Stimulated activated naive CD4-positive, alpha-beta T cell (primary cell): ENCODE measurements around the gene PRKAG2.

ENCODE experiments used
- DNase-seq, 6 experiments: peaks; one replicate each; lab custom pipeline; 2025; lab: John Stamatoyannopoulos, UW

Gene PRKAG2

DNA sequence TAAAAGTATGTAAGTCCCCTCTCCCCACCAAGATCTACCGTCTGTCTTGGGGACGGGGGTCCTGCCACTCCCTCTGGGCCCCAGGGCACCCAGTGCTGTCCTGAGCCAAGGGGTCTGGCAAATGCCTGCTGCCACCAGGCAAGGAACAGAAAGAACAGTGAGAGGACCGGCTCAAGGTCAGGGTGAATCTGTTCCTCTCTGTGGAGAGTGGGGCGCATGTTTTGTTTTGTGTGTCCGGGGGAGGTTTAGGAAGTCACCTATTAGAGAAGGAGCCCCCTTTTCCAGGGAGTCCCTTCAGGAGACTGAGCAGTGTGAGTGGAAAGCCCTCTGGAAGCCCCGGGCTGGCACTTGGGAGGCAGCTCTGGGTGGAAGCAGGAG is 198.7 kb downstream of the PRKAG2 start:
- DNase-seq = no peak

GRCh38 chr7:151677581-151678226 is 199.2 kb downstream of the PRKAG2 start:
- DNase-seq = no peak

- DNase-seq = no peak
Observed at GRCh38 chr7:151676759-151677158, 200.2 kb downstream of the PRKAG2 start.

GRCh38 chr7:151675196-151675920 is 201.6 kb downstream of the PRKAG2 start:
- no peak for DNase-seq

- DNase-seq = no peak
Observed at GRCh38 chr7:151674161-151674920, 202.6 kb downstream of the PRKAG2 start.

DNA sequence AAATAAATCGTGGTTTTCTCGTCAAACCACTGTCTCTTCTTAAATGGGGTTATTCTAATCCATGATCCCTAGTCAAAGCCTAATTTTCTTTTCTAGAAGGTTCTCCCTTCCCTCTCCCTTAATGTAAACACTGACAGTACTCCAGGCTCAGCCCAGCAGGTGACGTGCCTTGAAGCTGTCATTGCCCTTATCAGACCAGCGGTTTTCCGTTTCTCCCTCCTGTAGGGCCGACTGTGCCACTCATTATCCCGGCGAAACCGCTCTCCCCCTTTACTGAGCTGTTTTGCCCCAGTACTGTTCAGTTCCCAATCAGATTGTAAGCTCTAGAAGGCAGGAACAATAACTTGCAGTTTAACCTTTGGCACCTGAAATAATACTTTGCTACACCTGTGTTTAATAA is 203.7 kb downstream of the PRKAG2 start:
- DNase-seq = no peak

GRCh38 chr7:151672716-151673115 is 204.2 kb downstream of the PRKAG2 start:
- no peak for DNase-seq

GRCh38 chr7:151671514-151671913 is 205.4 kb downstream of the PRKAG2 start:
- DNase-seq = no peak

- DNase-seq = no peak
Observed at GRCh38 chr7:151669762-151670161, 207.2 kb downstream of the PRKAG2 start.

DNA sequence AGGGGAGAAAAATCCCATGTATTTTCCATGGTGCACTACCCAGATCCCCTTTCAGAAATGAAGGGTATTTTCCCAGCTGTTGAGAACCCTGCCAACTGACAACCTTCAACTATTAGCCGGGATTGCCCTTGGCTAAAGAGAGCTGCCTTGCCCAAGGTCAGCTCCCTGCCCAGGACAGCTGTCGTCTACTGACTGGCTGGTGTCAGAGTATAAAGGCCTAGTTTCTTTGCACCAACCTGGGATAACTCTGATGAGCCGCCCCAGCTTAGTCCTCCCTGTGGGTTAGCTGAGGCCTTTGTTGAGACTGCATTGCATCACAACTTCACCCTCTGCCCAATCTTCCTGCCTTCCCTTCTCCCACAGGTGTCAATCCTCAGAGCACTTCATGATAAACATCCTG is 210.0 kb downstream of the PRKAG2 start:
- DNase-seq = no peak

DNA sequence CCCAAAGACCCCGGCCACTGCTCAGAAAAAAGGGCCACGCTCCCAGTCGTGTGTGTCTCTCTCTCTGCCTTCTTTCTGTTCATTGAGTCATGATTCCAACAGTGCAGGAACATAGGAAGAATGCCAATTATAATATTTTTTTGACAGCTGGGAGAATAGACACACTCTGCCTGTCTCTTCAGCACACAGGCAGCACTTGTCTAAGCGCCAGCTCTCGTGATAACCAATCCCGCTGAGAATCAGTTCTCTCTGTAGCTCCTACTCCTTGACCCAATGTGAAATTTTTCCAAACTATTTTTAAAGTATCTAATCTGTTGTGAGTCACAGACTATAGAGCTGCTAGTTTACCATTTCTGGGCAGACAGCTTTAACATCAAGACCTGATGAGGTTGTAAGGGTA is 211.5 kb downstream of the PRKAG2 start:
- DNase-seq = no peak

GRCh38 chr7:151664268-151664667 is 212.6 kb downstream of the PRKAG2 start:
- no peak for DNase-seq

DNA sequence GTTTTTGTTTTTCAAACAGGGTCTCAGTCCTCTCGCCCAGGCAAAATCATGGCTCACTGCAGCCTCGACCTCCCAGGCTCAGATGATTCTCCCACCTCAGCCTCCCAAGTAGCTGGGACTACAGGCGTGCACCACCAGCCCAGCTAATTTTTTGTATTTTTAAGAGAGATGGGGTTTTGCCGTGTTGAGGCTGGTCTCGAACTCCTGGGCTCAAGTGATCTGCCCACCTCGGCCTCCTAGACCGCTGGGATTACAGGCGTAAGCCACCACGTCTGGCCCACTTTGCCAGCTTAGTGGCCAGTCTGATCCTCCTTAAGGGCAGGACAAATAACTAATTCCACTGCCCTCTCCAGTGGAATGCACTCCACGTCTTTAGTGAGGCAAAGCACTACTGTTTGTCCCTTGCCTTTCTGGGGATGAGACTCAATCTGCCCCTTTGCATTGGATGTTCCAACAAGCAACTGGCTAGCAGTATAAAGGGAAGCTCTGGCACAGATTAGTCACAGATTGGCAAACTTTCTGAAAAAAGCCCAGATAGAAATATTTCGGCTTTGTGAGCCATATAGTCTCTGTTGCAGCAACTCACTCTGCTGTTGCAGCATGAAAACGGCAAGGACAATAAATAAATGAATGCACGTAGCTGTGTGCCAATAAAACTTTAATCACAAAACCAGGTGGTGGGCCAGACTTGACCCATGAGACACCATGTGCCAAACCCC is 213.4 kb downstream of the PRKAG2 start:
- no peak for DNase-seq

DNA sequence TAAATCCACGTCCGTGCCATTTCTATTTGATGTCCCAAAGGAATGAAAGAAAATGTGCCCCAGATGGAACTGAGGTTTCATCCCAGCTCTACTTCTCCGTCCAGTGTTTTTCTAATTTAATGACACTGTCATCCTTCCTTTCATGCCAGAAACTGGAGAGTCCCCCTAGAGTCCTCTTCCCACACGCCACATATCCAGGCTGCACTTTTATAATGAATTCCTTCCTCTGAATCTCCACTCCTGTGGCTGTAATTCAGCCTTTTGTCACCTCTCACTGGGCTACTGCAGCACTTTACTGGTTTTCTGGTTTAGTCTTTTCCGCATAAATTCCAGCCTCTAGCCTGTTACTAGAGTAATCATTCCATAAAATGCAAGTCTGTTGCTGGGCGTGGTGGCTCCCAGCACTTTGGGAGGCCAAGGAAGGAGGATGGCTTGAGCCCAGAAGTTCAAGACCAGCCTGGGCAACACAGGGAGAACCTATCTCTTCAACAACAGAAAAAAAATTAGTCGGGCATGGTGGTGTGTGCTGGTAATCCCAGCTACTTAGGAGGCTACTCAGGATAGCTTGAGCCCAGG is 214.6 kb downstream of the PRKAG2 start:
- DNase-seq = no peak

- DNase-seq = no peak
Observed at GRCh38 chr7:151661587-151661986, 215.3 kb downstream of the PRKAG2 start.

DNA sequence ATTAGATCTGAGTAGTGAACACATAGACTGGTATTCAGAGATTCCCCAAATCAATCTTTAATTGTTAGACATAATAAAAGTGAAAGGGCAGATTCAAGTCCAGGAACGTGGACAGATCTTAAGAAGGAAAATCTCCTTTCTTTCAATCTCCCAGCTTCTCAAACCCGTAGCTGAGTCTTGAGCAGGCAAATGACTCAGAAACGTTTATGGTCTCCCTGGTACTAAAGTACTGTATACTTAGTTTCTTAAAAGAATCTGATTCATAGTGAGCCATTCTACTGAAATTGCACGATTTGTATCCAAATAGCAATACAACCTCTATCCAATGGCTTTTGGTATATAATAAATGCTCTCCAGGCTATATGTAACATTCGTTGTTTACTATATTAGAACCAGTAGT is 216.8 kb downstream of the PRKAG2 start:
- DNase-seq = no peak

GRCh38 chr7:151659219-151659618 is 217.7 kb downstream of the PRKAG2 start:
- no peak for DNase-seq

DNA sequence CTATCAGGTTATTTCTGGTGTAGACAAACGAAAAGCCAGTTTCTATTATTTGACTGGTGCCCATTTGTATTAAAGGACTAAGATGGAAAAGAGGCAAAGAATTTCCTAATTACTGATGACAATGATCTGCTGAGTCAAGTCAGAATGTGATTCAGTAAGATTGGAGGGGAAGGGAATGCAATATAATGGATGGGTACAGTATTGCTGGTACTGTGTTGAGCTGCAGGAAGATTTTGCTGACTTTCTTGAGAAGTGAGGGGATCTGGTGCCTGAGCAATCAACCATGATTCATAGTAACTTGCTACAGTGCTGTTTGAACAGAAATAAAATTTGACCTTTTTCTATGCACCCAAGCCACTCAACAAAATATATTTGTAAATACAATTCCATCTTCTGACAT is 218.1 kb downstream of the PRKAG2 start:
- DNase-seq = no peak

GRCh38 chr7:151657173-151657572 is 219.7 kb downstream of the PRKAG2 start:
- no peak for DNase-seq

DNA sequence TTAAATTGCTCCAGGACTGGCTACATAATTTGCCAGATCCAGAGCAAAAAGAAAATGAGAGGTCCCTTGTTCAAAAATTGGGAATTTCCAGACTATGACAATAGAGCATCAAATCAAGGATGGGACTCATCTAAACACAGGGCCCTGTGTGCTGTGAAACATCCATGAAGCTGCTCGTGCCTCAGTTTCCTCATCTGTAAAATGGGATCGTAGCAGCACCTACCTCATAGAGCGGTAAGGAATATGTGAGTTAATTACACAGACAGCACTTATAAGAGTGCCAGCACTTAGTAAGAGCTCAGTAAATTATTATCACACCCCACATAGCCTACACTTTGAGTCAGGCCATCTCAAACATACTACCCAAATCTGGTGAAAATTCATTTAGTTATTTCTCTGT is 221.4 kb downstream of the PRKAG2 start:
- DNase-seq = no peak

DNA sequence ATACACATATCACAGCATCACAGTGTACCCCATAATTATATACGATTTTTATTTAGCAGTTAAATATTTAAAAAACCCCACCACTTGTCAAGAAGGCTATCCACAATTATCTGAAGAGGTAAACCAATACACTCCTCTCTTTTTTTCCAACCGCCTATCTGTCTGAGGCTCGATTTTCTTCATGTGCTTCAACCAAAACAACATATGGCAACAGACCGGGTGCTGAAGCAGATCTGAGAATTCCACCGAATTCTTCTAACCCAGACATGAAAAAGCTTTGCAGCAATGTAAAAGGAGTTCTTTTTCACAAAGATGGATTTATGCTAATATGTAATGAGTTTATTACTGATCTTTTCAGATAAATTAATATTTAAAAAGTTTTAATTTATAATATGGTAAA is 224.8 kb downstream of the PRKAG2 start:
- no peak for DNase-seq

DNA sequence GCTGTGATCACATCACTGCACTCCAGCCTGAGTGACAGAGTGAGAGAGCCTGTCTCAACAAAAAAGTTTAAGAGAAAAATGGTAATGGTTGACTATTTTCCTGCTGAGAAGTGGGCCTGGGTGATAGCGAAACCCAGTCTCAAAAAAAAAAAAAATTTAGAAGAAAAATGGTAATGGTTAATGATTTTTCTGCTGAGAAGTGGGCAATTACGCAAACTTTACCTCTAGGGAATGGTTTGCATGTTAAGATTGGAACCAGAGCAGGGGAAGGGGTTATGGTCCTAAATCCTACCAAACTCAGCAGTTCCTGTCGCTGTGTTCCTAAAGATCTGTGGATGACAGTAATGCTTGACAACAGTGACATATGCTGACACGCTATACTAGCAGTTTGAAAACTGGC is 226.8 kb downstream of the PRKAG2 start:
- no peak for DNase-seq
